ENCODE measurements around the gene FKBP14.
"Not testable (repeated sequence)": the region's sequence is repeated elsewhere in the genome, so short reads cannot be mapped to it uniquely, and the experiment has no call there.

GRCh38 chr7:29961611-29962010, 64.9 kb downstream of the FKBP14 start:
- not testable (repeated sequence) for TF ChIP-seq SUZ12 (IDR thresholded peaks at IDR 0.05); CTBP1 (IDR thresholded peaks at IDR 0.05; ENCODE audit: borderline replicate concordance); TARDBP (IDR thresholded peaks at IDR 0.05); FOXK2 (IDR thresholded peaks at IDR 0.05); L3MBTL2 (conservative IDR thresholded peaks at IDR 0.05); ARNT (IDR thresholded peaks at IDR 0.05); BHLHE40 (IDR thresholded peaks at IDR 0.05; ENCODE audit: borderline replicate concordance); ELF4 (IDR thresholded peaks at IDR 0.05); SP1 (IDR thresholded peaks at IDR 0.05)

All from HEK293T (cell line).